Head of caudate nucleus (tissue), 42 donors: Measurements from ENCODE around the gene TMEM167A.

Experiments
- DNase-seq, 42 donors: peaks; one replicate each; pipeline versions ENCODE4 v3.0.0 to v3.0.0-alpha.2; 2020 to 2021; ENCODE audit warnings: mixed read lengths in 7 of 42
- intact Hi-C: fragments of 100-400 bp; cut with DNase I; formaldehyde crosslinking; loops from one replicate; pipeline ENCODE4 v1.15.0; 2022

Gene TMEM167A

GRCh38 chr5:83048277-83048676 is 28.9 kb downstream of the TMEM167A start:
- intact Hi-C loops = no loop called here
- no peak for DNase-seq

GRCh38 chr5:83044926-83045325 is 32.3 kb downstream of the TMEM167A start:
- DNase-seq = no peak
- intact Hi-C loops = no loop called here

- intact Hi-C loops = no loop called here
- no peak for DNase-seq
These were observed 34.7 kb downstream of the TMEM167A start for GRCh38 chr5:83042507-83042906.

- no peak for DNase-seq
- intact Hi-C loops = loop anchor here (5.0 kb wide), 1 partner anchor 38 kb away; the partner anchor contains the start of genes TMEM167A and XRCC4
These were observed 38.3 kb downstream of the TMEM167A start for GRCh38 chr5:83038924-83039323.

- no peak for DNase-seq
- intact Hi-C loops = loop anchor here (5.0 kb wide), 1 partner anchor 40 kb away; the partner anchor contains the start of genes TMEM167A and XRCC4
These were observed 40.1 kb downstream of the TMEM167A start for GRCh38 chr5:83036991-83037575.

- intact Hi-C loops = loop anchor here (5.0 kb wide), 1 partner anchor 42 kb away; the partner anchor contains the start of genes TMEM167A and XRCC4
- DNase-seq = peak; percentile 67 to 98 (median 93)
These were observed 41.7 kb downstream of the TMEM167A start for GRCh38 chr5:83035373-83036100.

DNA sequence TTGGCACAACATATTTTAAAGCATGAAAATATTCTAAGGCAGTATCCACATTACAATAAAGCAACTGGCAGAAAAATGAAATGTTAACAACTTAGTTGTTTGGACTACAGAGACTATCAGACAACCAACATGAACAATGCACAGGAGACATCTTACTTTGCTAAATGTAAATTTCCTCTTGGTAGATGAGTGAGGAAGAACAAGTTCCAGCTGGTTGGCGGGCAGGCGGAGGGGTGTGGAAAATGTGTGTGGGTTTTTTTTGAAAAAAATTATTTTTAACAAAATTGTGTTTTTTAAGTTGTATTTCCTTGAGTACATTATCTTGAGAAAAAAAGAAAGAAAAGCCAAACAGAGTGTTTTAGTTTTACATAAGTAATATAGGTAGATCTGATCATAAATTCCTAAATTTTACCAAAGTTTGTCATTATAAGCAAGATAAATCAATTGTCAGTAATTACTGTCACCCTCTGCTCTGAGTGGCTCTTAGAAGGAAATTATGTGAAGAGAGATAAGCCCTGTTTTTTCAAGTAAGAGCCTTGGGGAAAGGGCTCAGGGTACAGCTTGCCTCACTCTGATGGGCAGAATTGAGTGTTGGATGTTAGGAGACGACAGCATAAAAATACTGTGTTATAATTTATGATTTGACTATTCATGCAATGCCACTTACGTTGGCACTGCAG is 42.5 kb downstream of the TMEM167A start:
- DNase-seq = peak in 1 of 42 donors; percentile 35
- intact Hi-C loops = loop anchor here (5.0 kb wide), 1 partner anchor 43 kb away; the partner anchor contains the start of genes TMEM167A and XRCC4

- intact Hi-C loops = no loop called here
- no peak for DNase-seq
These were observed 43.2 kb downstream of the TMEM167A start for GRCh38 chr5:83034036-83034435.

DNA sequence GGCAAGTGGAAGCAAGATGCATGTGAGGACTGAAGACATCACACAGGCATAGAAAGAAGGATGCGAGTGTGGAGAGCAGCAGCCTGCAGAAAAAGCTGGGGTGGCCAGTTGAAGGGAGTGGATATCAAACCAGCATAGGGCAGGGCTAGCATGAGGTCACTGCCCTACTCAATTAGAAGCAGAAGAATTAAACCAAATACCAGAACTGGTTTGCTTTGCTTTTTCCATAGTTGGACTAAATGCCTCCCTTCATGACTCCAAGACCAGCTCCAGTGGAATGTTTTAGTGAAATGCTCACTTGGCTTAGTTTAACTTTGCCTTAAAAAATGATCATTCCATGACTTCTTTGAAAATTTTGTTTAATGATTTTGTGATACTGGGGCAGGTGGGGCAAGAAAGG is 45.8 kb downstream of the TMEM167A start:
- no peak for DNase-seq
- intact Hi-C loops = no loop called here

DNA sequence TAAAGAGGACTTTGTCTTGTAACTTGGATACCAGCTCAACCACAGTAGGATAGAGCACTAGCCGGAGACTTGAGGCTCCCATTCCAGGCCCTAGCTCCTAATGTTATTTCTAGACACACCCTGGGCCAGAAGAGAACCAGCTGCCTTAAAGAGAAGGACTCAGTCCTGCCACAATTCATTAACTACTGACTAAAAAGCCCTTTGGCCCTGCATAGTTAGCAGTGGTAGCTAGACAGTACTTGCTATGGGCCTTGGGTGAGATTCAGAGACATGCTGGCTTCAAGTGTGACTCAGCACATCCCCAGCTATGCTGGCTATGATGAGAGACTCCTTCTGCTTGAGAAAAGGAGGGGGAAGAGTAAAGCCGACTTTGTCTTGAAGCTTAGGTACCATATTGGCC is 47.3 kb downstream of the TMEM167A start:
- DNase-seq = no peak
- intact Hi-C loops = no loop called here

GRCh38 chr5:83026930-83027687 is 50.1 kb downstream of the TMEM167A start:
- intact Hi-C loops = no loop called here
- no peak for DNase-seq

- intact Hi-C loops = no loop called here
These were observed 50.7 kb downstream of the TMEM167A start for GRCh38 chr5:83026516-83026915.

DNA sequence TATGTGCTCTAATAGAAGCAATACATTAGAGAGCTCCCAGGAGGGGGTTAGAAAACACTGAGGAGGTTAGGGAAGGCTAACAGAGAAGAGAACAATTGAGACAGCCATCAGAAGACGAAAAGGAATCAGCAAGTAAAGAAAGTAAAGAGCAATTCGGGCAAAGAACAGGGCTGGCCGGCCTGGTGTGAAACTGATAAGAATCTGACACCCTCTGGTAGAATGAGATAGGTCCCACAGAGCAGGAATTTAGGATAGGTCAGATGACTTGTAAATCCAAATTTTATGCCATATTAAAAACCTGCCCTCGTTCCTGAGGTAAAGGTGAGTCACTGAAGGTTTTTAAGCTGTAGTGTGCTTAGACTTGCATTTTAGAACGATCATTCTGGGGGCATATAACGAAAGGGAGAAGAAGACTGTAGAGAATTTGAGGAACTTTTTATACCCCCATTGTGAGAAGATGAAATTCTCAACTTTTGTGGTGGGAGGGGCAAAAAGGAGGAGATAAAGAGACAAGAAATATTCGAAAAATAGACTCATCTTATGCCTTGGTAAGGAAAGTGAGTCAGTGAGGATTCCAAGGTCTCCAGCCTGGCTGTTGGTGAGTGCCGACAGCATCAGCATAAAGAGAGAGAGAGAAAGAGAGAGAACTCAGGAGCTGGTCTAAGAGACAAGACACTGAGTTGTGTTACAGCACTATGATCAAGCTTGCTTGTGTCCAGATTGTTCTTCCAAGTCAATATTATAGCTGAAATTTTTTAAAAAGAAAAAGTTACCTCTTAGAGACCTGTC is 51.3 kb downstream of the TMEM167A start:
- intact Hi-C loops = no loop called here
- no peak for DNase-seq

More at GRCh38 chr5:83026516-83026915, 50.7 kb downstream of the TMEM167A start:
- DNase-seq = no peak

GRCh38 chr5:83022334-83022733 is 54.9 kb downstream of the TMEM167A start:
- no peak for DNase-seq
- intact Hi-C loops = no loop called here

GRCh38 chr5:83015676-83016075 is 61.5 kb downstream of the TMEM167A start:
- intact Hi-C loops = no loop called here
- no peak for DNase-seq

GRCh38 chr5:83011985-83012384 is 65.2 kb downstream of the TMEM167A start:
- intact Hi-C loops = no loop called here
- no peak for DNase-seq

GRCh38 chr5:83009408-83009807 is 67.8 kb downstream of the TMEM167A start:
- DNase-seq = no peak
- intact Hi-C loops = no loop called here

DNA sequence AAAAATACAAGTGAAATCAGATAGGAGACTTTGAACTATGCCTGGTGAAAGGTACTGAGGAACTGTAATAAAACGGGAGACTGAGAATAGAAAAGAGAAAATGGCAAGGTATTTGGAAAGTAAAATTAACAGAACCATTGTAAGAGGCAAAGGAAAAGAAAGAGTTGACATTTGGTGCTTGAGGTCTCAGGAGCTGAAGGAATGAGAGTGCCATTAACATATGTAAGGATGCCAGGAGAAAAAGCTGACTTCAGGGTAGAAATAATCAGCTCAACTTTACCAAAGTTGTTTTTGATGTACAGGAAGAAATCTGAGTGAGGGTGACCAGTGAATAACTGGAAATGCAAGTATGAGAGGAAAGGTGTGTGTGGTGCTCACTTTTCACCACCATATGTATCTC is 69.4 kb downstream of the TMEM167A start:
- intact Hi-C loops = no loop called here
- DNase-seq = no peak
